ENCODE results near the gene AHCTF1.

The AHCTF1 gene

GRCh38 chr1:246798107-246798506 is 133.6 kb downstream of the AHCTF1 start:
- no peak for DNase-seq (ENCODE audit: low read depth)

DNA sequence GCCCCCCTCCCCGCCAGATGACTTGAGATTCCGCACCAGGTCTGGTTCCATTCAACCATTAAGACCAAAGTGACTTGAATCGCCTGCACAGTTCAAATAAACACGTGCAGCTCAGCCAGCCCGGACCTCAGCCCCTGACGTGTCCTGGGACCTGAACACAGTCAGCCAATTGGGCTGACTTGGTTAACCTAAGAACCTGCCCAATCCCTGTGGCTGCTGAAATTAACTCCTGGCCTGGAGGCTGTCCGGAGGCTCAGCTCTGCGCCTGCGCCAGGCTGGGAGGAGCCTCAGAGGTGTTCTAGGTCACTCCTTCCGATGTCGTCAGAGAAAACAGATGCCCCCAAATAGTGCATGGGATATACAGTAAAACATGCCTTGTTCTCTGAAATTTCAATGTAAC is 134.2 kb downstream of the AHCTF1 start:
- no peak for DNase-seq (ENCODE audit: low read depth)

DNA sequence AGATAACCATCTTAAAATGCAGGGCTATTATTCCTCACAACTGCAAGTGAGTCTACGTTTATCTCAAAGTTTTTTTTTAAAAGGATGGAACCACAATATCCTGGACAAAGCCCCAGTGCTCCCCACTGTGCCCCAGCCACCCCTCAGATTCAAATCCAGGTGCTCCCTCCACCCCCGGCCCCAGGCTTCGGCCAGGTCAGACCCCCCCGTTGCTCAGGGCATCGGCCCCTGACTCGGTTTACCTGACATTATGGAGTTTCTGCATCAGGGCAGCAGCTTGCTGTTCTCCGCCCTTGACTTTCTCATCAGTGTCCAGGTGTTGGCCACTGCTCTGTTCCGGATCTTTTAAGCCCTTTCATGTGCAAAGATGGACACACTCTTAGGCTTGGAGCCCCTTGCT is 134.6 kb downstream of the AHCTF1 start:
- DNase-seq (ENCODE audit: low read depth): no peak

- DNase-seq (ENCODE audit: low read depth): no peak
Observed at GRCh38 chr1:246795906-246796694, 135.6 kb downstream of the AHCTF1 start.

DNA sequence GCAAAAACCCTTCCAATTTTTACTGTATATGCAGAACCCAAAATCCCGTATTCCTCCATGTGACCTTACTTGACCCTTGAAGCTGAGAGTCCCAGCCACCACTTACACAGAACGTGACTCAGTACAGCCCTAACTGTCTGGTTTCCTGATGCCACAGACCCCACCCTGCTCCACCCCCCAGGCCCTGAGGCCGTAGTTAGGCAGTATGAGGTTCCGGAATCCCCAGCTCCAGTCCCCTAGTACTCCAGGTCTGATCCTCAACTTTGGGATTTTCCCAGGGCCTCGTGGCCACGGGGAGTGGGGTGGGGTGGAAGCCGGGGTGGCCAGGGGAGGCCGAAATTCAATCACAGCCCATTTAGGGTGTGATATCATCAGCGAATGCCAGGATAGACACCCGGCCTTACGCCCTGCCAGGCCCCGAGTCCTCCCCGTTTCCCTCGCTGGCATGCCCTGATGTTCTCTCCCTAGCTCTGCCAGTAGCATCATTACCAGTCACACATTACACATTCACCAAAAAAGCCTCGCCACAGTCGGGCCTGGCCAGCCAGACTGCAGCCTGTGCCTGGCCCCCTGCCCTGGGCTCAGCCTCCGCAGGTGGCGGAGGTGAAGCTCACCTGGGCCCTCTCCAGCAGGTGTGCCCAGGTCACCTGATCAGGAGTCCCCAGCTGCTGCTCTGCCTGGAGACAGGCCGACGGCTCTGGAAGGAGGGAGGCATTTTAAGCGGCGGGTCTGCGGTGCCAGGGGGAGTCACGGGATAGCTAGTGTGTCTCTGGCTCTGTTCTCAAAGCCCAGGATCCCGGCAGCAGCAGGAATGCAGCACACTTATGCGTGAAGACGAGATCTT is 136.7 kb downstream of the AHCTF1 start:
- no peak for DNase-seq (ENCODE audit: low read depth)

- DNase-seq (ENCODE audit: low read depth): no peak
Observed at GRCh38 chr1:246794048-246794827, 137.5 kb downstream of the AHCTF1 start.

GRCh38 chr1:246793356-246793896 is 138.3 kb downstream of the AHCTF1 start:
- no peak for DNase-seq (ENCODE audit: low read depth)

- DNase-seq (ENCODE audit: low read depth): no peak
Observed at GRCh38 chr1:246792603-246793002, 139.1 kb downstream of the AHCTF1 start.

DNA sequence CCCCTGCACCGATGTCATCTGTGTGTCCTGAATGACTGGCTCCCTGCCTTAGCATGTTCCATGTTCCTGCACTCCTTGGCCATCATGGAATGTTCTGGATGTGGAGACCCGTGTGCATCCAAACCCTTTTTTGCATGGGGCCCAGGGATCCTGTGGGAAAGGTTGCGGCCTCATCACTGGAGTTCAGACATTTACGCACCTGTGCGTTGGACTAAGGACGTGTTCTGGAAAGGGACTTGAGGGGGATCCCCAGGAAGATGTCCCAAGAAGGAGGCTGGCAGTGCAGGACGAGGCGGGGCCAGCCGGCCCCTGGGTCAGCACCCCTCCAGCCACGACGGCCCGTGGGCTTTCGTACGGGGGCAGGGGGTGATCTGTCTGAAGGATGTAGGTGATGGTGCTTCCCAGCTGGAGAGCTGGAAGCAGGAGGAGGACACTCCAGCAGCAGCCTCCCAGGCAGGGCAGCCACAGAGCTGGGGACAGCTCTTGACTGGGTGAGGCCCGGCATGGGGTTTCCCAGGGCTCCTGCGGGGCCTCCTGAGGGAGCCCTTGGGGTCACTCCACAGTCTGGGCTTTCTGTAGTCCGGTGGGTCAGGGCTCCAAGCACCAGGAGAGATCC is 140.3 kb downstream of the AHCTF1 start:
- no peak for DNase-seq (ENCODE audit: low read depth)

GRCh38 chr1:246790833-246791232 is 140.9 kb downstream of the AHCTF1 start:
- DNase-seq (ENCODE audit: low read depth): no peak

- DNase-seq (ENCODE audit: low read depth): no peak
Observed at GRCh38 chr1:246790364-246790763, 141.4 kb downstream of the AHCTF1 start.

DNA sequence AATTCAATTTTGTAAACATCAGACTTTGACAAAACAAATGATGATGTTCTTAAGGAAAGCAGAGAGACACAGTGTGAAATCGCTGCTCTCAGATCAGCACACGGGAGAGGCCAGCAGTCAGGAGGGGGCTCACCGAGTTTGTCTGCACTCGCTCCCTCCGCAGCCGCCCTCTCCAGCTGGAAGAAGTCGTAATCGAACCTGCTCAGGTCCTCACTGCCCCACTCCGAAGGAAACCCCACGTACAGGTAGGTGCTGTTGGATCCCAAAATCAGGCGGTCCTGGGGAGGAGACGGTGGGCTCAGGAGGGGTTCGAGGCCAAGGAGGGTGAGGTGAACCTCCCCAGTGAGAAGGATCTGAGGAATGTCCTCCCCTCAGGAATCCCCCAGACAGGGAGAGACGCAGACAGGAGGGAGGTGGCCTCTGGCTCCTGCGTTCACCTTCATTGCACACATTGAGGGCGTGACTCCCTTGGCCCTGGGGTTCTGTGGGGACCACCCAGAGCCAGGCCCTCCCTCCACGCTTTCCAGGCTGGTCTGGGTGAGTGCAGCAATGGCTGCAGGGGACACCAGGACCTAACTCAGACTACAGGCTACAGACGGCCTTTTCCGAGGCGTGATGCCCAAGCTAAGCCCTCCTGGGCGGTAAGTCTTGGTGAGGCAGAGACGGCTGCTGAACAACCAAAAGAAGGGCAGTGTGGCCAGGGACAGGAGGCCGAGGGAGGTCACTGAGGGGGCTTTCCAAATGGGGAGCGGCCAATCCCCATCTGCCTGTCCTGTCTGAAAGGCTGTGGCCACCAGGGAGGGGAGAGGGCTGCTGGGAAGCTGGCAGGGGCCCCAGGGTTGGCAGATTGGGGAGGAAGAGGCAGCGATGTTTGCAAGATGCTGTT is 142.1 kb downstream of the AHCTF1 start:
- DNase-seq (ENCODE audit: low read depth): no peak
